Mesenchymal stem cell (in vitro differentiated cells and primary cell): ENCODE results near the gene CEP192.
"Not testable (repeated sequence)": the region's sequence is repeated elsewhere in the genome, so short reads cannot be mapped to it uniquely, and the experiment has no call there.

Source experiments
- DNase-seq: peaks from one replicate; pipeline ENCODE4 v3.0.0-alpha.2; 2013
- H2AFZ ChIP-seq: one replicate; pipeline ENCODE4 v1.6.1; 2013; ENCODE audit warnings: low read depth, mild to moderate bottlenecking, control low read depth, inconsistent platforms, low read length, moderate library complexity
- H2AK5ac ChIP-seq: 2 replicates; pipeline ENCODE4 v1.6.1; 2013; ENCODE audit warnings: low read length, moderate library complexity, mild to moderate bottlenecking, inconsistent platforms; ENCODE audit not compliant: severe bottlenecking
- H2BK120ac ChIP-seq: one replicate; pipeline ENCODE4 v1.6.1; 2013; ENCODE audit warnings: low read depth, mild to moderate bottlenecking, inconsistent platforms, low read length, moderate library complexity
- H2BK12ac ChIP-seq, 2 experiments: one replicate each; pipeline ENCODE4 v1.6.1; 2013; ENCODE audit warnings: inconsistent platforms in 2 of 2, low read length in 2 of 2, mild to moderate bottlenecking in 2 of 2, moderate library complexity in 2 of 2, control low read depth in 1 of 2
- H2BK15ac ChIP-seq: one replicate; pipeline ENCODE4 v1.6.1; 2013; ENCODE audit warnings: mild to moderate bottlenecking, low read depth, inconsistent platforms; ENCODE audit not compliant: poor library complexity, severe bottlenecking
- H2BK5ac ChIP-seq: 2 replicates; pipeline ENCODE4 v1.6.1; 2013; ENCODE audit warnings: low read depth, mild to moderate bottlenecking, low read length, control low read depth, inconsistent platforms; ENCODE audit not compliant: poor library complexity, severe bottlenecking
- H3K14ac ChIP-seq, 2 experiments: one replicate each; pipeline ENCODE4 v1.6.1; 2013; ENCODE audit warnings: inconsistent platforms in 2 of 2, low read length in 2 of 2, control low read depth in 1 of 2, mild to moderate bottlenecking in 1 of 2, moderate library complexity in 1 of 2
- H3K18ac ChIP-seq, 2 experiments: one replicate each; pipeline ENCODE4 v1.6.1; 2013; ENCODE audit warnings: inconsistent platforms in 2 of 2, low read length in 2 of 2, control low read depth in 1 of 2, low read depth in 1 of 2, mild to moderate bottlenecking in 1 of 2
- H3K23ac ChIP-seq, 2 experiments: one replicate each; pipeline ENCODE4 v1.6.1; 2013; ENCODE audit warnings: inconsistent platforms in 2 of 2, low read length in 2 of 2, mild to moderate bottlenecking in 2 of 2, moderate library complexity in 2 of 2, control low read depth in 1 of 2
- H3K27ac ChIP-seq: 2 replicates; pipeline ENCODE4 v1.5.1; 2013; ENCODE audit warnings: mild to moderate bottlenecking, moderate library complexity, low read length, control low read depth, inconsistent platforms; ENCODE audit not compliant: poor library complexity, severe bottlenecking
- H3K27me3 ChIP-seq, 2 experiments: 2 replicates each; pipeline versions ENCODE4 v1.6.1 to v1.7.0; 2013; ENCODE audit warnings: low read length in 2 of 2, mild to moderate bottlenecking in 2 of 2, moderate library complexity in 2 of 2, control low read depth in 1 of 2, inconsistent platforms in 1 of 2; ENCODE audit not compliant: control insufficient read depth in 1 of 2, insufficient read depth in 1 of 2
- H3K36me3 ChIP-seq, 2 experiments: 2 replicates each; pipeline versions ENCODE4 v1.6.1 to v1.7.0; 2013; ENCODE audit warnings: low read length in 2 of 2, control low read depth in 1 of 2, inconsistent platforms in 1 of 2, low read depth in 1 of 2, mild to moderate bottlenecking in 1 of 2; ENCODE audit not compliant: insufficient read depth in 2 of 2, control insufficient read depth in 1 of 2
- H3K4ac ChIP-seq, 2 experiments: one replicate each; pipeline ENCODE4 v1.6.1; 2013; ENCODE audit warnings: inconsistent platforms in 2 of 2, low read length in 2 of 2, mild to moderate bottlenecking in 2 of 2, moderate library complexity in 2 of 2, control low read depth in 1 of 2, low read depth in 1 of 2
- H3K4me1 ChIP-seq: 2 replicates; pipeline ENCODE4 v1.6.1; 2013; ENCODE audit warnings: low read depth, low read length, control low read depth; ENCODE audit not compliant: control insufficient read depth, insufficient read depth
- H3K4me2 ChIP-seq: 2 replicates; pipeline ENCODE4 v1.6.1; 2013; ENCODE audit warnings: low read length, mild to moderate bottlenecking, inconsistent platforms; ENCODE audit not compliant: poor library complexity, severe bottlenecking
- H3K4me3 ChIP-seq, 2 experiments: 2 replicates each; pipeline versions ENCODE4 v1.5.1 to v1.7.0; 2013; ENCODE audit warnings: low read length in 2 of 2, mild to moderate bottlenecking in 2 of 2, control low read depth in 1 of 2, low read depth in 1 of 2; ENCODE audit not compliant: insufficient read depth in 1 of 2
- H3K79me1 ChIP-seq: replicated peaks from 2 replicates; pipeline ENCODE4 v1.6.1; 2013; ENCODE audit warnings: mild to moderate bottlenecking, control low read depth, low read length, inconsistent platforms; ENCODE audit not compliant: poor library complexity, severe bottlenecking
- H3K9ac ChIP-seq: 2 replicates; pipeline ENCODE4 v1.7.0; 2013; ENCODE audit warnings: mild to moderate bottlenecking, low read length, moderate library complexity
- H3K9me3 ChIP-seq: 2 replicates; pipeline ENCODE4 v1.7.0; 2013; ENCODE audit warnings: mild to moderate bottlenecking, low read length; ENCODE audit not compliant: control insufficient read depth
- H4K8ac ChIP-seq: one replicate; pipeline ENCODE4 v1.6.1; 2013; ENCODE audit warnings: inconsistent platforms, mild to moderate bottlenecking, low read length, moderate library complexity
- H4K91ac ChIP-seq: one replicate; pipeline ENCODE4 v1.6.1; 2013; ENCODE audit warnings: mild to moderate bottlenecking, low read length, inconsistent platforms
- WGBS: methylation state at CpG from one replicate; pipeline ENCODE4 v1.1.7; 2013; ENCODE audit warnings: mixed read lengths; 5-methylcytosine and 5-hydroxymethylcytosine counted together

Gene CEP192

GRCh38 chr18:12995952-12996477, 4.9 kb downstream of the CEP192 start:
- H3K9me3 ChIP-seq, result no peaks in the 10 kb centered on the region
- H3K4ac ChIP-seq, result no peak overlapping the region
- H4K8ac ChIP-seq, result peak overlapping the region; percentile 8
- peak overlapping the region in 1 of 2 experiments; percentile 31 for H3K14ac ChIP-seq
- H3K9ac ChIP-seq, result no peak overlapping the region
- no peaks in the 10 kb centered on the region for H3K27me3 ChIP-seq
- no peak overlapping the region for H2AFZ ChIP-seq
- no peak overlapping the region for H3K4me3 ChIP-seq
- peaks cover 12% of the 10 kb centered on the region for H3K79me1 ChIP-seq
- no peak overlapping the region for H2AK5ac ChIP-seq
- no peak overlapping the region for H2BK15ac ChIP-seq
- peaks cover 6% of the 10 kb centered on the region for H3K4me1 ChIP-seq
- H2BK12ac ChIP-seq, result peak overlapping the region in 1 of 2 experiments; percentile 71
- WGBS, result 98% methylated on average over 6 of the region's 6 CpGs
- H3K36me3 ChIP-seq, result peaks cover 3 to 11% of the 10 kb centered on the region in 2 experiments
- DNase-seq, result no peak
- H3K23ac ChIP-seq, result peak overlapping the region in 1 of 2 experiments; percentile 24
- no peak overlapping the region for H3K18ac ChIP-seq
- no peak overlapping the region for H3K27ac ChIP-seq
- no peak overlapping the region for H4K91ac ChIP-seq
- no peak overlapping the region for H2BK120ac ChIP-seq
- no peak overlapping the region for H3K4me2 ChIP-seq
- H2BK5ac ChIP-seq, result no peak overlapping the region

GRCh38 chr18:12996661-12997292, 5.6 kb downstream of the CEP192 start:
- 94% methylated on average over 10 of the region's 10 CpGs for WGBS
- no peak overlapping the region for H2BK12ac ChIP-seq
- H3K14ac ChIP-seq, result no peak overlapping the region
- peak overlapping the region; percentile 7 for H4K91ac ChIP-seq
- no peak overlapping the region for H2BK15ac ChIP-seq
- H3K4me2 ChIP-seq, result no peak overlapping the region
- no peaks in the 10 kb centered on the region for H3K27me3 ChIP-seq
- peaks cover 14% of the 10 kb centered on the region for H3K79me1 ChIP-seq
- DNase-seq, result no peak
- peaks cover 3 to 17% of the 10 kb centered on the region in 2 experiments for H3K36me3 ChIP-seq
- H3K4ac ChIP-seq, result no peak overlapping the region
- no peak overlapping the region for H3K27ac ChIP-seq
- H2AK5ac ChIP-seq, result no peak overlapping the region
- peak overlapping the region; percentile 7 for H4K8ac ChIP-seq
- H3K4me3 ChIP-seq, result no peak overlapping the region
- H3K9ac ChIP-seq, result no peak overlapping the region
- H3K9me3 ChIP-seq, result no peaks in the 10 kb centered on the region
- no peak overlapping the region for H2BK5ac ChIP-seq
- no peak overlapping the region for H3K23ac ChIP-seq
- peaks cover 6% of the 10 kb centered on the region for H3K4me1 ChIP-seq
- no peak overlapping the region for H3K18ac ChIP-seq
- H2BK120ac ChIP-seq, result no peak overlapping the region
- no peak overlapping the region for H2AFZ ChIP-seq

DNA sequence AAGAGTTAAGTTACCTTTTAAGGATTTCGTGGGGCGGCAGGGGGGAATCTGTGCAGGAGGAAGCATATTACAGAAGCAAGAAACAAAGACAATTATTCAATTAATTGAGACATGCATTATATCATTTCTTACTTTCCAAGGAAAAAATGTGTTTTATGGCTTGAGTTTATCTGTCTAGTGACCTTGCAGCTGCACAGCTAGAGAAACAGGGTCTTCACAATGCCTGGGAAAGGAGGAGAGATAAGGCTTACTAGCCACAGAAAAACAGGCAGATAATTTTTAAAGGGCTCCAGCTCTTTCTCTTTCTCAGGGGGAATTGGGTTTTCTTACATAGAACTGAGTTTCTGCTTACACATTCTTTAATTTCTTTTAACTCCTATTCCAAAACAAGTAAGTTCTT, 6.2 kb downstream of the CEP192 start:
- H2BK15ac ChIP-seq, result not testable (repeated sequence)

DNA sequence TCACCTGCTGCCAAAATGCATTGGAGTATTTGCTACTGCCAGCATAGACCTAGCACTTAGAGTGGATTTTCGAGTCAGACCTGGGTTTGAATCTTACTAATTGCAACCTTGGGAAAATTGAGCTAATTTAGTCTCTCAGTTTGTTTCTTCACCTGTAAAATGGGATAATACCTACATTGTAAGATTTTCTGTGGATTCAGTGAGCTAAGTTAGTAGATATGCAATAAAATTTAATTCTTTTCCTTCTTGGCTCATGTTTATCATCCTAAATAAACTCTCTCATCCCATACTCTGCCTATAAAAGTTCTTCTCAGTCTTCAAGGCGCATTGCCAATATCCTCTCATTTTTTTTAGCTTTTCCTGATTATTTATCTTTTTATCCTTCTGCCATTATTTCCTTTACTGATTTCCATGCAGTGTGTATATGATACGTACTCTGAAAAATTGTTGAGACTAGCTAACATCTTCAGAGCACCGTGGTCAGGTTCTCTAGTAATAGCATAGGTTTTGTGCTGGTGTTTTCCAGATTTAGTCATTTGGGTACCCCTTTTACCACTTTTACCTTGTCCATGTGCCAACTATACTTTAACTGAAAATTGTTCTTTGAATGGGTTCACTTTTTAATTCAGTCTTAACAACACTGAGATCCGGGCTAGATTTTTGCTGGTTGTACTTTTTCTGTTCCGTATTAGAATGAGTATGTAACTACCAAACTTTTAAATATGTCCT, 7.3 kb downstream of the CEP192 start:
- Histone ChIP-seq H2BK120ac (no peak overlapping the region), H2AFZ (no peak overlapping the region), H3K36me3 (peaks cover 3 to 20% of the 10 kb centered on the region in 2 experiments), H3K14ac (no peak overlapping the region), H2AK5ac (no peak overlapping the region), H3K4me2 (no peak overlapping the region), H3K4me3 (no peak overlapping the region), H2BK12ac (no peak overlapping the region), H3K27me3 (no peaks in the 10 kb centered on the region), H3K27ac (no peak overlapping the region), H3K4me1 (peaks cover 2% of the 10 kb centered on the region), H4K91ac (no peak overlapping the region), H3K79me1 (peaks cover 15% of the 10 kb centered on the region), H3K9me3 (no peaks in the 10 kb centered on the region), H4K8ac (no peak overlapping the region), H2BK5ac (no peak overlapping the region), H3K4ac (no peak overlapping the region), H3K18ac (no peak overlapping the region), H3K23ac (no peak overlapping the region), H3K9ac (no peak overlapping the region), H2BK15ac (no peak overlapping the region)
- DNase-seq, result no peak
- 71% methylated on average over 4 of the region's 6 CpGs for WGBS

More for the DNA sequence above, 6.2 kb downstream of the CEP192 start:
- H3K18ac ChIP-seq, H2AK5ac ChIP-seq, H2BK5ac ChIP-seq, H2BK12ac ChIP-seq, H3K4me2 ChIP-seq, H2AFZ ChIP-seq, H4K8ac ChIP-seq, H4K91ac ChIP-seq, H3K9ac ChIP-seq, H3K27me3 ChIP-seq, H3K27ac ChIP-seq, DNase-seq, H3K14ac ChIP-seq, H2BK120ac ChIP-seq, H3K4me3 ChIP-seq, H3K9me3 ChIP-seq, H3K23ac ChIP-seq, H3K4ac ChIP-seq, H3K4me1 ChIP-seq: not testable (repeated sequence)
- peaks cover 14% of the 10 kb centered on the region for H3K79me1 ChIP-seq
- WGBS, result no CpG with 5 or more reads among the region's 2 CpGs
- H3K36me3 ChIP-seq, result peaks cover 3 to 17% of the 10 kb centered on the region in 2 experiments
